Keratinocyte (primary cell): Measurements from ENCODE around the gene GAB2. TPM values are rescaled to one million over a fixed set of nuclear protein-coding genes. Genes with fewer than 3 reads are reported as not detected.

Experiments used
- DNase-seq: peaks from one replicate; pipeline ENCODE4 v3.0.0-alpha.2; 2011; ENCODE audit warnings: low read depth, missing footprints, low spot score
- FAIRE-seq: peaks from 2 replicates; lab custom pipeline; 2011; peaks lifted over from hg19 to GRCh38; lab: Jason Lieb, UNC
- H2AFZ ChIP-seq: 2 replicates; pipeline ENCODE4 v1.6.0; 2012; ENCODE audit warnings: low read length, control low read depth, inconsistent platforms; ENCODE audit not compliant: control insufficient read depth
- H3K27ac ChIP-seq: 2 replicates; pipeline ENCODE4 v1.5.1; 2011; ENCODE audit warnings: low read length; ENCODE audit not compliant: control insufficient read depth, insufficient read depth
- H3K27me3 ChIP-seq: 3 replicates; pipeline ENCODE4 v1.6.0; 2011; ENCODE audit warnings: low read length; ENCODE audit not compliant: control insufficient read depth, insufficient read depth; ENCODE audit errors: extremely low read depth
- H3K36me3 ChIP-seq, 2 experiments: 2 replicates in 1 of 2; 3 replicates in 1 of 2; pipeline ENCODE4 v1.5.1; 2011; ENCODE audit warnings: low read length in 2 of 2, mild to moderate bottlenecking in 1 of 2; ENCODE audit not compliant: control insufficient read depth in 2 of 2, insufficient read depth in 2 of 2; ENCODE audit errors: extremely low read depth in 1 of 2
- H3K4me1 ChIP-seq: 3 replicates; pipeline ENCODE4 v1.5.1; 2011; ENCODE audit warnings: low read length; ENCODE audit not compliant: control insufficient read depth, insufficient read depth; ENCODE audit errors: extremely low read depth
- H3K4me2 ChIP-seq: 3 replicates; pipeline ENCODE4 v1.6.0; 2011; ENCODE audit warnings: low read depth, low read length; ENCODE audit not compliant: control insufficient read depth, insufficient read depth; ENCODE audit errors: extremely low read depth
- H3K4me3 ChIP-seq, 3 experiments: fragments of 200-600 bp in 1 of 3; sonication (generic) in 1 of 3; 2 replicates in 2 of 3; 3 replicates in 1 of 3; pipeline ENCODE4 v1.5.1; 2011 to 2016; ENCODE audit warnings: low read length in 3 of 3, mild to moderate bottlenecking in 3 of 3, control low read depth in 2 of 3, inconsistent platforms in 1 of 3, low read depth in 1 of 3, mixed read lengths in 1 of 3, mixed run types in 1 of 3, moderate library complexity in 1 of 3; ENCODE audit not compliant: control insufficient read depth in 2 of 3, insufficient read depth in 2 of 3; ENCODE audit errors: extremely low read depth in 1 of 3
- H3K79me2 ChIP-seq: 2 replicates; pipeline ENCODE4 v1.6.0; 2012; ENCODE audit warnings: low read length; ENCODE audit not compliant: control insufficient read depth, insufficient read depth
- H3K9ac ChIP-seq: 3 replicates; pipeline ENCODE4 v1.6.0; 2011; ENCODE audit warnings: low read length; ENCODE audit not compliant: control insufficient read depth, insufficient read depth; ENCODE audit errors: extremely low read depth
- H3K9me1 ChIP-seq: 3 replicates; pipeline ENCODE4 v1.6.0; 2011; ENCODE audit warnings: low read length; ENCODE audit not compliant: control insufficient read depth, insufficient read depth; ENCODE audit errors: extremely low read depth
- H3K9me3 ChIP-seq: 2 replicates; pipeline ENCODE4 v1.5.1; 2012; ENCODE audit warnings: low read depth, low read length; ENCODE audit not compliant: control insufficient read depth
- H4K20me1 ChIP-seq: 3 replicates; pipeline ENCODE4 v1.6.0; 2011; ENCODE audit warnings: low read length; ENCODE audit not compliant: control insufficient read depth, insufficient read depth; ENCODE audit errors: extremely low read depth
- EZH2 ChIP-seq: IDR thresholded peaks from one replicate; pipeline ENCODE4 v1.6.1; 2012; ENCODE audit warnings: inconsistent platforms, mild to moderate bottlenecking, low read length, moderate library complexity
- dilution Hi-C: fragments of 300-500 bp; cut with MboI; formaldehyde crosslinking; loops from one replicate; pipeline ENCODE4 v1.7.0; 2020; ENCODE audit warnings: low sequenced_read_pairs; ENCODE audit not compliant: extremely low pct_ligation_motif_present
- polyA plus RNA-seq, 5 experiments: library from polyadenylated mRNA; depleted of rRNA in 3 of 5; stranded (reverse) in 3 of 5; stranded (forward) in 1 of 5; unstranded in 1 of 5; fragments of >200 nt; gene quantifications; 1 replicate in 1 of 5; 2 replicates in 3 of 5; 3 replicates in 1 of 5; pipeline versions ENCODE4 v1.2.1 to v1.2.3, GENCODE V29; 2011 to 2012; ENCODE audit warnings: missing spikeins in 2 of 5, low read depth in 1 of 5, low replicate concordance in 1 of 5
- TF ChIP-seq, protein P1 (sequence below), 3 experiments: IDR thresholded peaks in 1 of 3; conservative IDR thresholded peaks in 1 of 3; optimal IDR thresholded peaks in 1 of 3; 2 replicates in 2 of 3; 3 replicates in 1 of 3; pipeline versions ENCODE3 to v1.5.1; 2011; ENCODE audit warnings: low read length in 3 of 3, mild to moderate bottlenecking in 3 of 3, moderate library complexity in 2 of 3, control low read depth in 1 of 3, inconsistent platforms in 1 of 3; ENCODE audit not compliant: insufficient read depth in 2 of 3; ENCODE audit errors: extremely low read depth in 1 of 3

The GAB2 gene
- polyA plus RNA-seq, 1 donor (not counting 4 experiments of a cell fraction or from before 2014, with no cell fraction given): 0.68 TPM

DNA sequence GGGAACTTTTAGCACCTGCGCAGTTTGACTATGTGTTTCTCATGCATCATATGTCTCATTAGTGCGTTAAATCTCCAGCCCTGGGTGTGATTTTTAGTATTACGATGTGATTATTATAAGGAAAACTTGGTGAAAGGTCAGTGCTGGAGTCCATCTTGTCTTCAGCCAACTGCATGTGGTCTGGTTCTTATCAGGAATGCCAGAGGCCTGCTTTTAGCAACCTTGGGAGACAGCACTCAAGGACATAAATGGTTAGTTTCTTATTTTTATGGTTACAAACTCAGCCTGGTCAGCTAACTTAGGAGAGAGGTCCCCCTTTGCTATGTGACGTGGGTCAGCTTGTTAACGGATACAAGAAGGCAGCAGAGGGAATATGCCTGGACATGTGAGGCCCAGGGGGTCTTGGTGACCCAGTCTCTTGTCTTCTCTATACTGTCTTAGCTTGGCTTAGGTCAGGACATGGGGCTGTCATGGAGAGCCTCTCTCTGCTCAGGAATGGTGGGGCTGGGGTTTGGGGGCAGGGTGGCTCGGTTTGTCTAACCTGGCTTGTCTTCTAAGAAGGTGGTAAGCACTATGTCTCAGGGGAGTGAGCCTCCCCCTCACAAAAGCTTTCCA, 250.7 kb downstream of the GAB2 start:
- Histone ChIP-seq H3K27ac (no peak overlapping the region), H3K4me3 (no peak overlapping the region), H3K36me3 (peaks cover 0 to under 1% of the 10 kb centered on the region in 2 experiments), H3K4me2 (no peak overlapping the region), H3K27me3 (no peaks in the 10 kb centered on the region), H4K20me1 (no peaks in the 10 kb centered on the region), H3K9me1 (no peaks in the 10 kb centered on the region), H3K4me1 (no peaks in the 10 kb centered on the region), H3K79me2 (no peaks in the 10 kb centered on the region), H3K9me3 (no peaks in the 10 kb centered on the region), H2AFZ (no peak overlapping the region), H3K9ac (no peak overlapping the region)
- TF ChIP-seq, protein P1, sequence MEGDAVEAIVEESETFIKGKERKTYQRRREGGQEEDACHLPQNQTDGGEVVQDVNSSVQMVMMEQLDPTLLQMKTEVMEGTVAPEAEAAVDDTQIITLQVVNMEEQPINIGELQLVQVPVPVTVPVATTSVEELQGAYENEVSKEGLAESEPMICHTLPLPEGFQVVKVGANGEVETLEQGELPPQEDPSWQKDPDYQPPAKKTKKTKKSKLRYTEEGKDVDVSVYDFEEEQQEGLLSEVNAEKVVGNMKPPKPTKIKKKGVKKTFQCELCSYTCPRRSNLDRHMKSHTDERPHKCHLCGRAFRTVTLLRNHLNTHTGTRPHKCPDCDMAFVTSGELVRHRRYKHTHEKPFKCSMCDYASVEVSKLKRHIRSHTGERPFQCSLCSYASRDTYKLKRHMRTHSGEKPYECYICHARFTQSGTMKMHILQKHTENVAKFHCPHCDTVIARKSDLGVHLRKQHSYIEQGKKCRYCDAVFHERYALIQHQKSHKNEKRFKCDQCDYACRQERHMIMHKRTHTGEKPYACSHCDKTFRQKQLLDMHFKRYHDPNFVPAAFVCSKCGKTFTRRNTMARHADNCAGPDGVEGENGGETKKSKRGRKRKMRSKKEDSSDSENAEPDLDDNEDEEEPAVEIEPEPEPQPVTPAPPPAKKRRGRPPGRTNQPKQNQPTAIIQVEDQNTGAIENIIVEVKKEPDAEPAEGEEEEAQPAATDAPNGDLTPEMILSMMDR (optimal IDR thresholded peaks at IDR 0.05 in 1 of 3, IDR thresholded peaks at IDR 0.05 in 1 of 3, conservative IDR thresholded peaks at IDR 0.05 in 1 of 3; ENCODE audit: extremely low read depth in 1 of 3, insufficient read depth in 2 of 3, low read length in 3 of 3): no peak
- no peak for TF ChIP-seq EZH2
- FAIRE-seq: no peak
- dilution Hi-C loops: no loop called here
- no peak for DNase-seq

Other genes with a start within 250 kb of the GAB2 start
- gene KCTD21, start 229.2 kb downstream of the GAB2 start, polyA plus RNA-seq: 10.4 to 14.9 TPM (median 13.1 TPM) in 3 replicates
- gene USP35, start 228.9 kb downstream of the GAB2 start, polyA plus RNA-seq: 4.8 to 8.4 TPM (median 5.0 TPM) in 3 replicates
- 15.1 to 28.8 TPM (median 17.7 TPM) in 3 replicates for gene NARS2, start 157.0 kb upstream of the GAB2 start, polyA plus RNA-seq